HepG2 (cell line): ENCODE measurements around the gene TOMM20. TPM values are rescaled to one million over a fixed set of nuclear protein-coding genes. Genes with fewer than 3 reads are reported as not detected.

Source experiments
- ATF5 ChIP-seq: sonication (generic); formaldehyde crosslinking; IDR thresholded peaks from 2 replicates; pipeline ENCODE4 v1.4.0; 2020; ENCODE audit warnings: mild to moderate bottlenecking, low read depth, missing genetic modification reagents
- DBP ChIP-seq: sonication (generic); formaldehyde crosslinking; IDR thresholded peaks from 2 replicates; pipeline ENCODE4 v1.4.0; 2020; ENCODE audit warnings: missing genetic modification reagents; ENCODE audit errors: not compliant biosample characterization
- GABPA ChIP-seq, 2 experiments: IDR thresholded peaks; 2 replicates each; pipeline ENCODE4 v1.6.1; 2011 to 2016; ENCODE audit warnings: low read depth in 2 of 2, low read length in 1 of 2, missing biosample characterization in 1 of 2, missing genetic modification characterization in 1 of 2
- HMGXB4 ChIP-seq, 2 experiments: sonication (generic) in 1 of 2; formaldehyde crosslinking in 1 of 2; IDR thresholded peaks; 2 replicates each; pipeline versions ENCODE4 v1.4.0 to v1.6.1; 2018 to 2020; ENCODE audit warnings: missing genetic modification reagents in 2 of 2, borderline replicate concordance in 1 of 2, low read depth in 1 of 2, mild to moderate bottlenecking in 1 of 2, missing biosample characterization in 1 of 2
- MBD4 ChIP-seq: IDR thresholded peaks from 2 replicates; pipeline ENCODE4 v1.6.1; 2012; ENCODE audit warnings: low read length, inconsistent platforms, borderline replicate concordance
- MEF2D ChIP-seq: sonication (generic); formaldehyde crosslinking; IDR thresholded peaks from 2 replicates; pipeline ENCODE4 v1.5.1; 2020; ENCODE audit warnings: mild to moderate bottlenecking, missing genetic modification reagents
- MTA3 ChIP-seq: sonication (generic); formaldehyde crosslinking; IDR thresholded peaks from 2 replicates; pipeline ENCODE4 v1.4.0; 2020; ENCODE audit warnings: missing genetic modification reagents
- NFKBIZ ChIP-seq: IDR thresholded peaks from 2 replicates; pipeline ENCODE4 v1.6.1; 2018; ENCODE audit warnings: missing genetic modification reagents, missing compliant biosample characterization
- PREB ChIP-seq: sonication (generic); formaldehyde crosslinking; IDR thresholded peaks from 2 replicates; pipeline ENCODE4 v1.4.0; 2020; ENCODE audit warnings: missing genetic modification reagents
- RARA ChIP-seq: IDR thresholded peaks from 2 replicates; pipeline ENCODE4 v1.6.1; 2016; ENCODE audit warnings: missing genetic modification reagents, missing compliant biosample characterization
- REPIN1 ChIP-seq: sonication (generic); formaldehyde crosslinking; IDR thresholded peaks from 2 replicates; pipeline ENCODE4 v1.8.0; 2022; ENCODE audit warnings: missing genetic modification reagents, low read depth, mild to moderate bottlenecking, borderline replicate concordance
- RNF2 ChIP-seq: fragments of 450-650 bp; conservative IDR thresholded peaks from 2 replicates; pipeline ENCODE4 v1.6.1; 2016; ENCODE audit warnings: low read depth
- RXRA ChIP-seq: sonication (generic); formaldehyde crosslinking; IDR thresholded peaks from 2 replicates; pipeline ENCODE4 v1.5.1; 2020; ENCODE audit warnings: missing genetic modification reagents
- SMAD3 ChIP-seq: sonication (generic); formaldehyde crosslinking; IDR thresholded peaks from 2 replicates; pipeline ENCODE4 v1.4.0; 2020; ENCODE audit warnings: missing genetic modification reagents
- U2AF1 ChIP-seq: fragments of 200-400 bp; formaldehyde crosslinking; optimal IDR thresholded peaks from 2 replicates; pipeline ENCODE3; 2017; ENCODE audit warnings: mild to moderate bottlenecking, low read depth, low read length
- ZNF17 ChIP-seq: sonication (generic); formaldehyde crosslinking; IDR thresholded peaks from 2 replicates; pipeline ENCODE4 v1.5.0; 2020; ENCODE audit warnings: mild to moderate bottlenecking, missing genetic modification reagents
- ZNF251 ChIP-seq: sonication (generic); formaldehyde crosslinking; IDR thresholded peaks from 2 replicates; pipeline ENCODE4 v1.9.0; 2021; ENCODE audit warnings: mild to moderate bottlenecking, missing genetic modification reagents
- ZNF331 ChIP-seq: sonication (generic); formaldehyde crosslinking; IDR thresholded peaks from 2 replicates; pipeline ENCODE4 v1.4.0; 2020; ENCODE audit warnings: missing genetic modification reagents
- ZNF496 ChIP-seq: sonication (generic); formaldehyde crosslinking; IDR thresholded peaks from 2 replicates; pipeline ENCODE4 v1.8.1; 2023; ENCODE audit warnings: mild to moderate bottlenecking, moderate library complexity, missing genetic modification reagents; ENCODE audit not compliant: insufficient replicate concordance
- ZNF576 ChIP-seq: sonication (generic); formaldehyde crosslinking; IDR thresholded peaks from 2 replicates; pipeline ENCODE4 v1.4.0; 2020; ENCODE audit warnings: mild to moderate bottlenecking, missing genetic modification reagents
- ZNF672 ChIP-seq: sonication (generic); formaldehyde crosslinking; IDR thresholded peaks from 2 replicates; pipeline ENCODE4 v1.8.1; 2022; ENCODE audit warnings: missing genetic modification reagents
- ZNF747 ChIP-seq: sonication (generic); formaldehyde crosslinking; IDR thresholded peaks from 2 replicates; pipeline ENCODE4 v1.8.1; 2023; ENCODE audit warnings: missing genetic modification reagents, mild to moderate bottlenecking, borderline replicate concordance
- ZNF766 ChIP-seq: sonication (generic); formaldehyde crosslinking; IDR thresholded peaks from 2 replicates; pipeline ENCODE4 v1.5.0; 2020; ENCODE audit warnings: missing genetic modification reagents, borderline replicate concordance
- ZNF788 ChIP-seq: sonication (generic); formaldehyde crosslinking; IDR thresholded peaks from 2 replicates; pipeline ENCODE4 v1.5.0; 2020; ENCODE audit warnings: mild to moderate bottlenecking, missing genetic modification reagents, borderline replicate concordance
- polyA plus RNA-seq, 8 experiments: library from polyadenylated mRNA; depleted of rRNA in 3 of 8; stranded (reverse) in 7 of 8; unstranded in 1 of 8; fragments of >200 nt; fragmentation: Illumina TruSeq in 4 of 8; extraction: Trizol in 4 of 8; gene quantifications; 2 replicates each; pipeline versions ENCODE4 v1.2.1 to v1.2.3, GENCODE V29; 2011 to 2016; ENCODE audit warnings: low read depth in 4 of 8, missing spikeins in 1 of 8, mixed read lengths in 1 of 8; ENCODE audit not compliant: insufficient read depth in 1 of 8
- total RNA-seq, 5 experiments: library from RNA; depleted of rRNA; stranded (reverse); fragments of >200 nt; fragmentation: Illumina TruSeq; extraction: Trizol; gene quantifications; 2 replicates each; pipeline ENCODE4 v1.2.3, GENCODE V29; 2016; ENCODE audit warnings: low read depth in 1 of 5

TOMM20 gene
- total and polyA plus RNA-seq, 2 of the 13 experiments (the other 11 are each of a cell fraction or from before 2014, with no cell fraction given), result 153 to 376 TPM

GRCh38 chr1:235068158-235069121, 60.2 kb downstream of the TOMM20 start (continued):
- TF ChIP-seq ATF5 (CRISPR knock-in tag) (no peak), ZNF331 (CRISPR knock-in tag) (peak; percentile 91; the same call in 1 of the 2 replicates), ZNF251 (CRISPR knock-in tag) (no peak), HMGXB4 (CRISPR knock-in tag; IDR thresholded peaks at IDR 0.05; ENCODE audit: borderline replicate concordance in 1 of 2, low read depth in 1 of 2) (peak in 1 of 2 experiments; percentile 58; a peak in 1 of 4 replicates), ZNF672 (CRISPR knock-in tag) (no peak), SMAD3 (CRISPR knock-in tag) (peak; percentile 56; the same call in 1 of the 2 replicates), MBD4 (no peak), MEF2D (no peak; the same call in 1 of the 2 replicates), RXRA (CRISPR knock-in tag) (peak; percentile 91), GABPA (IDR thresholded peaks at IDR 0.05; ENCODE audit: low read depth, low read length) (no peak), GABPA (CRISPR knock-in tag; IDR thresholded peaks at IDR 0.05; ENCODE audit: low read depth) (no peak), ZNF747 (CRISPR knock-in tag) (peak; percentile 55; the same call in 1 of the 2 replicates), RNF2 (no peak), PREB (CRISPR knock-in tag) (no peak), ZNF788 (CRISPR knock-in tag) (peak; percentile 87), ZNF496 (CRISPR knock-in tag) (no peak), MTA3 (CRISPR knock-in tag) (no peak), NFKBIZ (CRISPR knock-in tag) (peak; percentile 47; the same call in 1 of the 2 replicates), ZNF576 (CRISPR knock-in tag) (no peak), RARA (CRISPR knock-in tag) (peak; percentile 98), REPIN1 (CRISPR knock-in tag) (no peak; the same call in 1 of the 2 replicates), U2AF1 (no peak), DBP (no peak), ZNF766 (CRISPR knock-in tag) (no peak), ZNF17 (CRISPR knock-in tag) (no peak)
